Effector CD8-positive, alpha-beta T cell (primary cell): ENCODE data around the gene ALS2CL.

Experiments
- DNase-seq: peaks from one replicate; lab custom pipeline; 2025; lab: John Stamatoyannopoulos, UW

Gene ALS2CL

DNA sequence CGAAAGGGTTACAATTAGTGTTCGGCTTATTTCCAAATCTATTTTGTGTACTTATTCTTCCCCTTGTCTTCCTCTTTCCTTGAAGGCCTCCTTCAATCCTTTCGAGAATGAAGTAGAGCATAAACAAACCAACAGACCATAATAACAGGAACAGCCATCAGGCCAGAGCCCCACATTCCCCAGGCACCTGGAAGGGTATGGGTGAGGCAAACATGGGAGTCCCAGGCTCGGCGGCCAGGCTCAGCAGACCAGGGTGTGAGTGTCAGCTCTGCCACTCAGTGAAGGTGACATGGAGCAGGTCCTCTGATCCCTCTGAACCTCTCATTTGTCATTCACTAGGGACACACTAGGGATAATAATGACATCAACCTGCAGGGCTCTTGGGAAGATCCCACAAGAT lies 13.8 kb downstream of the ALS2CL start:
- DNase-seq, result no peak

DNA sequence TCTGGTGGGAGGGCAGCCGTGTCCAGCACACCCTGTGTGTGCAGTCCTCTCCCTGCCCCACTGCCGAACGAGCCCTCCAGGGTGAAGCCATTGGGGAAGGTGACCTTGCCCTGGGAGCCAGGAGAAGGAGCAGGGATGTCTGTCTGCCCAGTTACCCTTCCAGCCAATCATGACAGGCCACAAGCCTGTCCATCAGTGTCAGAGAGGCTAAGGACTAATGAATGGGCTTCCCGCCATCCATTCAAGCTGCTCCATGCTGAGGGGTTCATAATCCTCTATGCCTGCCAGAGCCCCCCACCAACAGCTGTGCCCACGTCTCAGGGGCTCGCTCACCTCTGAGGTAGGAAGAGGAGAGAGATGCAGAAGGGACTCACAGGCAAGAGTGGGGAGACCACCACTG lies 15.2 kb downstream of the ALS2CL start:
- DNase-seq, result no peak

DNA sequence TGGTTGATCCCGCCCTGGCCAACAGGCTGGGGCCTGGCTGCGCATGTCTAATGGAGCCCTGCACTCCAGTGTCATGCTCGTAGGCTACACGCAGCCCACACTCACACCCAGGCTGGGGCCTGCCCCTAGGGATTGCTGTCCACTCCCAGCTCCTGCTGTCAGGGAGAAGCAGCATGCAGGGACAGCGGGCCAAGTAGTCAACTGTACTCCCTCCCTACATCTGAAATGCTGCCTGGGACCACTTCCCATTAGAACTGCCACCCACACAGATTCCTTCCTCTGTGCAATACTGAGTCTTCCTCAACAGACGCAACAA lies 16.1 kb downstream of the ALS2CL start:
- DNase-seq, result no peak

DNA sequence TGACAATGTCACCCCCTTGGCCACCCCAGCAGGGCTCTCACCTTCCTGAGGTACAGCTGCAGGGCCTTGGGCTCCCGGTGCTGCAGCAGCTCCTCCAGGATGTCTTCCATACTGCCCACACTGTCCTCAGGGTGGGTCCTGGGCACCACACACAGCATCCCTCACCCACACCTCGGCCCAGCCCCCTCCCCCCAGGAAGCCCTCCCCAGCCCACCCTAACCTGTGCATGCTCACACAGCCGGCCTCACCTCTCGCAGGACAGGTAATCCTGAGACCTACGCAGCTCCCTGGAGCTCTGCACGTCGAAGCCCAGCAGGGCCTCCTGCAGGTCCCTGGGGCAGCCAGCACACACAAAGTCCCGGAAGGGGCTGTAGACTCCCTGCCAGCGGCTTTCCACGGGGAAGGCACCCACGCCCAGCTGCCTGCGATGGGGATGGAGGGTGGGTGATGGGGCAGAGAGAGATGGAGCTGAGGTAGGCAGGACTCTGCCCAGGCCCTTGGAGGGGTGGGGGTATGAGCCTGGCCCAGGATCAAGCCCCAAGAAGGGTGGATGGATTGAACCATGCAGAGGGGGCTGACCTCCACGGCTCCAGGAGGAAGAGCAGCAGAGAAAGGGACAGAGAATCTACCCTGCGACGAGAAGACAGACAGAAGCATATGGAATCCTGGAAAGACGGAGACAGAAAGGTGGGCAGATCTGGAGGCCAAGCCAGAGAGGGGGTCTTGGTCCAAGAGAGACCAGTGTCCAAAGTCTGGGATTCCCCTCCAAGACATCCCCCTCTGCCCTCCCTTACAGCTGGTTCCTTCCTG lies 16.7 kb downstream of the ALS2CL start:
- DNase-seq, result no peak

DNA sequence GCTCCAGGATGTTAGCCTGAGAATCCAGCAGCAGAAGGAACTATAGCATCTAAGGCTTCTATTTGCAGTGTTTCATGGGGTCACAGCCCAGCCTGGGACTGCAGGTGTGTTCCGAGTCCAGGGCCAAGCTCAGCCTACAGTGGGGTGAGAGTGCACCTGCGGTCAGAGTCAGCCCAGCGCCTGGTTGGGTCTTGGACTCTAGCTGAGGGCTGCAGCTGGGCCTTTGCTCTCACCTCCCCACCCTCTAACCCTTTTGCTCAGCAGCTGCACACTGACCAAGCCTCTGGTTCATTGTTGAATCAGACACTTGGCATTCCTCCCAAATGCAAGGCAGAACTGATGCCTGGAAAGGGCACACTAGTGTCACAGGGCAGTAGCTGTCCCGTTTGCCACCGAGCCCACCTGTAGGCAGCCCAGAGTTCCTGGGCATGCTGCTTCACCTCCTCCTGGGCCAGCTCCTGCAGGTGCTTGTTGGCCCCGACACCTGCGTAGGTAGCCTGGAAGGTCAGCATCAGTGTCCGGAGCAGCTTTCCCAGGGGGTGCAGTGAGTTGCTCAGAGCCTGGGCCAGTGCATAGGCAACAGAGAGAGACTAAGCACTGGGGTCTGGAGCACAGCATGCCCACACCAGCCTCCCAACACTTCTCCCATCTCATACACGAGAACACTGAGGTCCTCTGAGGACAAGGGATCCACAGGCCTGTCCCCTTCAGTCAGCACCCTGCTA lies 17.5 kb downstream of the ALS2CL start:
- no peak for DNase-seq

DNA sequence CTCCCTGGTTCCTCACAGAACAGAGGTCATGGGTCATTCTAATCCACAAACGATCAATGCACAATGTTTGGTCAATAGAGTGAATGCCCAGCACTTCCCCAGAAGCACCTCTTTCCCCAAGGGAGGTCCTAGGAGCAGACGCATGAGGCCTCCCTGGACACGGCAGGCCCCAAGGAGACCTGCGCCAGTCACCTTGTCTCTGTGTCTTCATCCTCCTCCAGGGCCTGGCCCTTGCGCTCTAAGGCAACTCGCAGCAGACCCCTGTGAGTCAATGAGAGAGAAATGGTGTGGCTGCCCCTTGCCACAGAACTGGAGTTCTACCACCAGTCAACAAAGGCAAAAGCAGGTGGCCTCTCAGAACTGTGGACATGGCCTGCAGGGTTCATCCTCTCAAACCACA lies 18.1 kb downstream of the ALS2CL start:
- no peak for DNase-seq

DNA sequence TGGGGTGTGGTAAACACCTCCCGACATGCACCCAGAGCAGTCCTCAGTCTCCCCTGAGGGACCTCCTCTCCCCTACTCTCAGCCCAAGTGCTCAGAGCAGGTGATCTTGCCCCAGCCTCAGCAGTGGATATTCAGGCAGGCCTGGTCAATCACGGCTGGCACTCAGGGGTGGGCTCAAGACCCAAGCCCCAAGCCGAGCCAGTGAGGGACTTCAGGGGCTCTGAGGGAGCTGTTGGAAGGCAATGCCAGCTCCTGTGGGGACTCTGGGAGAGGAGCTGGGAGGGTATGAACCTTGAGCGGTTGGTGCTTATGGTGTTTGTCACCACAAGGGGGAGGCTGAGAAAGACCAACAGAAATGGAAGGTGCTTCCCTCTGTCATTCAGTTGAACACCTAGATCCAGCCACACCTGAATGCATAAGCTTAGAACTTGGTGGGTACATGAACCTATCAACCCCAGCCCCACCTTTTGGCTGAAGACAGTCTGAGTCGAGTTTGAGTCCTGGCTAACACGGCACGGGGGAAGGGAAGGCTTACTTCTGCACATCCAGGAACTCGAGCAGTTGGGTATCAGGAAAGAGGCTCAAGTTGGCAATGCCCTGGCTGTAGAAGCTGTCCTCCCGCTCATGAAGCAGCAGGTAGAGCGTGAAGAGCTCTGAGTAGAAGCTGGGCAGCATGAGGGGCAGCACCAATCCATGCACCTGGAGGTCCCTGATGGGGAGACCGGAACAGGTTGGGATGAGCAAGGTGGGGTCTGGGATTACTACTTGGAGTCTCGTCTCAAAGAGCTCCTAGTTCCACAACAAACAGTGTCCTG lies 19.2 kb downstream of the ALS2CL start:
- DNase-seq, result no peak

DNA sequence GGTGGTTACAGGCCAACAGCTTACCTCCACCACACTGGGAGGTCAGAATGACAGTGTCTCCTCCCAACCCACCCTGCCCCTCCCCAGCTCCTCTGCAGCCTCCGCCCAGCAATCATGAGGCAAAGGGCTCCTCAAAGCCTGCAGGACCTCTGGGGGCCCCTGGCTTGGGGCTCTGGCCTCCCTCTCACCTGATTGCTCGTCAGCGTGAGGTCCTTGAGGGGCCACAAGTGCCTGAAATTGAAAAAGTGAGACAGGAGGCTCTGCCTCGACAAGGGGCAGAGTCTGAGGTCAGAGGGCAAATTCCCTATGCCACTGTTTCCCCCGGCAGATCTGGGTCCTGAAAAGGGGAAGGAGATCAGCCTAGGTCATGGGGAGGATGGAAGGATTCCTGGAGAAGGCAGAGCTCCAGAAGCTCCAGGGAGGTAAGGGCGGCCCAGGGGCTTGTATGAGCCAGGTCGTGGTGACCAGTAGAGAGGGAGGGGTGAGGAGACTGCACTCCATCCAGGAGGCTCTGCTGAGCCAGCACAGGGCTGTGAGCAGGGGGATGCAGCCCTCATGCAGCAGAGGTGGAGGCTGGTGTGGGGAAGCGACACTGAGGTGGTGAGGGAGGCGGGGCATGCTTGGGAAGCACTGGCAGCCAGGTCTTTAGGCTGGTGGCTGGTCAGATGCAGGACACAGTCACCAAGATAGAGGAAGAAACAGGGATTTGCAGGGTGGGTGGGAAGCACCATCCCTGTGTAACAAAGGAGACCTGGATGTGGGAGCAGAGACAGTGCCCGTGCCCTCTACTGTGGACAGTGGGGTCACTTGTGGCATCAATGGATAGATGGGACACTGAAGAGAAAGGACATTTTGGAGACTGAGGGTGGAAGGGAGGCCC lies 20.1 kb downstream of the ALS2CL start:
- DNase-seq, result no peak

DNA sequence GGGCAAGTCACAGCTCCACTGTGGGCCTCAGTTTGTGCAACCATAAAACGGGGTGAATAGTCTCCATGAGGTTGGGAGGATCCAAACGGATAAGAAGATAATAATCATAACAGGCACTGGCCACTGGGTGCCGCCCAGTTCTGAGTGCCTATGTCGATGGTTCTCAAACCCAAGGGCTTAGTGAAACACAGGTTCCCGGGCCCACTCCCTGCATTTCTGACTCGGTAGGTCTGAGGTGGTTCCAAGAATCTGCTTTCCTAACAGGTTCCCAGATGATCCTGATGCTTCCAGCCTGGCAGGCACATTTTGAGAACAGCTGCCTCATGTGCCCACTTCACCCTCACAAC lies 21.2 kb downstream of the ALS2CL start:
- no peak for DNase-seq

DNA sequence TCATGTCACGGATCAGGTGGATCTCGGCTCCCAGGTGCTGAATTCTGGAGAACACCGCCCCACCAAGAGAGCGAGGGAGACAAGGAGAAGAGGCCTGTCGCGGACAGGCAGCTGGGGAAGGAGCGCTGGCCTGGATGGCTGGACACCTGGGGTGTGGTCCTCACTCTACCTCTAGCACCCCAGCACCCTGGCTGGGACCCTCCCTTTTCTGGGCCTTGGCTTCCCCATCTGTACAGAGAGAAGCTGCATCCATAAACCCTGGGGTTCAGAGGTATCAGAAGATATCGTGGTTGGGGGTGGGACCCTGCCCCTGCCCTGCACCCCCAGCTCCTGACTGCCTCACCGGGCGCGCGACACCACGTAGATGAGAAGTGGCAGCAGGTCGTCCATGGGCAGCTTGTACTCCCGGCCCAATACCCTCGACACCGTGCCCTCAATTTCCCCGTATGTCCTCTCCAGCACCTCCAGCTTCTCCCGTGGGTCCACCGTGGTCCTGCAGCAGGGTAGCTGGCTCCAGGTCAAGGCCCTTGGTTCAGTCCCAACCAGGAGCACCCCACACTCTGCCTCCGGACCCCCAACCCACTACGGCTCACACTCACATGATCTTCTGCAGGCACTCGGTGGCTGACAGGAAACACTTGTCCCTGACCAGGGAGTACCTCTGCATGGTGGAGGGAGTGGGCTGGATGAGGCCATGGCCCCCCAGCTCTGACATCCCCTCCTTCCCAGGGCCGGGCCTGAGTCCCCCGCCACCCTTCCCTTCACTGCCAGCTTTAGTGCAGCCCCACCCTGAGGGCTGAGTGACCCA lies 21.7 kb downstream of the ALS2CL start:
- DNase-seq, result no peak

DNA sequence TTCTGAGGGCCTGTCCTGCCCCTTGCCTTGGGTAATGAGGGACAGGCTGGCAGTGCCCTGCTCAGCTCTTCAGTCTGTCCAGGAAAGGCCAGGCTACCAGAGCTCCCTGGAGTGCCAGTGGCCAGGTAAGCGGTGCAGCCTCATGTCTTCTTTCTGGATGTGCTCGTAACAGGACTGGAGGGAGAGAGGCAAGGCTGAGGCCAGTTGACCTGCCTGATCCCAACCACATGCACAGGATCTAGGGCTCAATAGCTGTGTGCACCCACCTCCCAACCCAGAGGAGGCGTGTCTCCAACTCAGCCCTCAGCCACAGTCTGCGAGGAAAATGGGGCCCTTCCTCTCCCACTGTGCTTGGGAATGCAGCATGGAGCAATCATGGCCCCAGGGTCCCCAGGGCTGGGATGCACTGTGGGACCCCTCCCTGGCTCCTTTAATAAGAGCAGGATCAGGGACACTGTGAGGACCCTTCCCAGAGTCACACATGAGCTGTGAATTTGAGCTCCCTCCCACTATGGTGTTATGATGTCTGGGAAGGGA lies 22.5 kb downstream of the ALS2CL start:
- no peak for DNase-seq

DNA sequence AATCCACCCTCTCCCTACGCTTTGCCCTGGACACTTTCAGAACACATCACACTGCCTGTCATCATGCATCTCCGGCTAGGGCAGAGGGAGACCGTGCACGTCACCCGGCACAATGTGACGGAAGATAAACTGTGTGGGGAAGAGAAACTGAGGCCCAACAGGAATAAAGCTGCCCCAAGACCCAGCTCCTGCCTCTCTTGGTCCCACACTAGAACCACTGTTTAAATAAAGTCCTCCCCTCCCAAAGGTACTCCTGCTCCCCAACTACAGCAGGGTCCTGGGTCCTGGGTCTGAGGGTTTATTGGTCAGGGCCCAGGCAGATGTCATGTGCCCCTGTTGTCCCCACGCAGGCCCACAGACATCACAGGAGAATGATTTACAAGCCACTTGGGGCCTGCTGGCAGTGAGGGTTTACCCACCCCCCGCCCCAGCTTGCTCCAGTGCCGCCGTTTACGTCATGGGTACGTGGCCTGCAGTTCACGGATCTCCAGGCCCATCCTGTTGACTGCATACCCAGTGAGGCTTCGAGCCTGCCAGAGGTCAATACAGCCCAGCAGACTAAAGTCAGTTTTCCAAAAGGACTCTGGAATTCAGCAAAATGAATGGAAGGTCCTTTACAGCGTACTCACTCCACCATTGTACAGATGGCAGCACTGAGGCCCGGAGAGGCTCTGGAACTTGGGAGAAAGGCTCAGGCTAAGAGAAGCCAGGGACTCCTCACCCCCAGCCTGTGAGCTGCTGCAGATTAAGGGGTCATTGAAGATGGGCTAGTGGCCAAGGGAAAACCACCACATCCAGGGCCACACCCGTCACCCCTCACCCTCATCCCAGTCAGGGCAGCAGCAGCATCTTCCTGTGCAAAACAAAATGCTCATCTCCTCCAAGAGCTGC lies 23.2 kb downstream of the ALS2CL start:
- DNase-seq, result no peak

DNA sequence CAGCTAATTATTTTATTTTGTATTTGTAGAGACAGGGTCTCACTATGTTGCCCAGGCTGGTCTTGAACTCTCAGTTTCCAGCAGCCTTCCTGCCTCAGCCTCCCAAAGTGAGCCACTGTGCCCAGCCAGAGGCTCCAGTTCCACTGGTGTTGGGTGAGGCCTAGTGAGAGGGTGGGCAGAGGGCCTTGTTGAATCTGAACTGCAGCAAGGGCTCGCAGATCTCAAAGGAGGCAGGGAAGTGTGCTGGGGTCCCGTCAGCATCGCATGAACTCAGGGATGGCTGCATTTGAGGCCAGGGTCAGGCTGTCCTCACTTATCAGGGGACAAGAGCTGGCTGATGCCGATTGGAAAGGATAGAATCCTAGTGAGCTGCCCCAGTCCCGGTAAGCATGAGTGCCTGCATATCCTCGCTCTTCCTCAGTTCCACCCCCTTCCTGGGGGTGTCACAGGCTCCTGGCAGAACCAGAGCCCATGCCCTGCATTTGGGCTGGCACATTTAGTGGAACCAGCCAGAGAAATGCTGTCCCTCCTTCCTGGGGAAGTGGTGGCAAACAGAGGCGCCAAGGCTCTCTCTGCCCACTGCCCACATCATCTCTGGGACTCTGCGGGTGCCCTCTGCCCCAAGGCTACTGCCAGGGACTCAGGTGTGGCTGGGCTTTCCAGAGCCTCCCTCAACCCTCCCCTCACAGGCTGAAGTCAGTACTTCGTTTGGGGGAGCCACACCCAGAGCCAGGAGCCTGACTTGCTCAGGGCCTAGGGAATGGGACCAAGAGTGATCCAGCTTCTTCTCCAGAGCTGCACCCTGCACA lies 24.1 kb downstream of the ALS2CL start:
- no peak for DNase-seq

DNA sequence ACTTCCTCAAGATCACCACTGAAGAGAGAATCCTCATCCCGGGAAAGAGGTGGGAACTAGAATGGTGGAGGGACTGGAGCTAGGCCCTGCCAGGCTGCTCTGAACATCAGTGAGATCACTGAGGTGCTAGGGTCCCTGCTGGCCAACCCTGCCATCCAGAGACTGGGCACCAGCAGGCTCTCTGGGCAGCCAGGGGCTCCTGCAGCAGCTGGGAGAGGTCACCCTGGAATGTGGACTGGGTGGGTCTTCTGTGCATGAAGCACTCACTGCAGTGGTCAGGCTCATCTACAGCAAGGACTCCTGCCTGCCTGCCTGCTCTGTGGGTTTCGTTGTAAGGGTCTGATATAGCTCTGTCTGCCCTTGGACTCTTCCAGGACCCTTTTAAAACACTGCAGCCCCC lies 24.9 kb downstream of the ALS2CL start:
- DNase-seq, result no peak

DNA sequence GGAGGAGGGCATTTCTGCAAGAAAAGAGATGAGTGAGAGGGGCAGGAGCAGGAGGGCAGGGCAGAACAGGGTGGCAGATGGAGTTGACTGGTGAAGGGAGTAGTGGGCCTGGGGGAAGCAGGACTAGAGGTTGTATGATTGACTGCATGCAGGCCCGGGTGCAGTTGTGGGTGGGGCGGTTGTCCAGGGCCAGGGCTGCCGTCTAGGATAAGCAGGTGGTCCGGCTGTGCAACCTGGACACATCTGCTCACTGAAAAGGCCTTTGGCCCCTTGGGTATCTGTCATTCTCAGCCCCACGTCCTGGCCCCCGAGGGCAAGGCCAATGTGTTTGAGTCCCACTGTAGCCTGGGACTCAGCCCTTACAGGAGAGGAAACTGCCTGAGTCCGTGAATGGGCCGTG lies 25.4 kb downstream of the ALS2CL start:
- DNase-seq, result no peak

DNA sequence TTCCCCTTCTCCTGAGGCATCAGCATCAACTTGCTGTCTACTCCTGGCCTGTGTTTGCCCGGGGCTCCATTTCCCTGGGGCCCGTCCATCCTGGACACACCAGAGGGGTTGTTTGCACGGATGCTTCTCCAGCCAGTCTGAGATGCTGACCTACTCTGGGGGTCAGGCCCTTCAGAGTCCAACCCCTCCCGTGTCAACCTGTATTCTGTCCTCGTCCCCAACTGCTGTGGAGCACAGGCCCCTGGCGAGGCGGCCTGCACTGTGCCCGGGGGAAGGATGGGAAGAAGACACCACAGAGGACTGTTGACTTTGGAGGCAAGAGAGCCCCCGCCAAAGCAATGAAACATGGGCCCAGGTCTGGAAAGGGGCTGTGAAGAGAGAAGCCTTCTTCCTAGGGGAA lies 25.8 kb downstream of the ALS2CL start:
- DNase-seq, result no peak

DNA sequence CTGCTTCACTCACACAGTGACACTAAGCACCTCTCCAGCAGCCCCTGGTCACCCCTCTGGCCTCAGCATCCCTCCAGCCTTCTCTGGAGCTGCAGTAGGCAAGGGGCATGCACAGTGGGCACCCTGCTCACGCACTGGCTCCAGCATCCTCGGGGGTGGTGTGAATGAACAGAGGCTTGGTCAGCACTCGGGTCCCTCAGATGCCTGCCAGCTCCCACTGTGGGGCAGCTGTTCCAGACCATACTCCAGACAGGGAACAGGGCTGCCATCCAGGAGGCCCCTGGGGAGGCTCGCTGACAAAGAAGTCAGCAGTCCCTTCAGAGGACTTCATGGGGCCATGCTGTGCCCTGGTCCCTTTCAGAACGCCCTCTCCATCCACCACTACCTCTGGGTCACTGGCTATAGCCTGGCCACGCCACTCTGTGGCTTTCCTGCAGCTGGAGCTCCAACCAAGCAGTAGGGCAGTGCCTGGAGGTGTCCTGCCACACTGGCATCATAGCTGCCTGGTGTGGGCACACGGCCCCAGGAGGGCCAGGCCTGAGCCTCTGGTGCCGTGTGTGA lies 26.3 kb downstream of the ALS2CL start:
- no peak for DNase-seq

DNA sequence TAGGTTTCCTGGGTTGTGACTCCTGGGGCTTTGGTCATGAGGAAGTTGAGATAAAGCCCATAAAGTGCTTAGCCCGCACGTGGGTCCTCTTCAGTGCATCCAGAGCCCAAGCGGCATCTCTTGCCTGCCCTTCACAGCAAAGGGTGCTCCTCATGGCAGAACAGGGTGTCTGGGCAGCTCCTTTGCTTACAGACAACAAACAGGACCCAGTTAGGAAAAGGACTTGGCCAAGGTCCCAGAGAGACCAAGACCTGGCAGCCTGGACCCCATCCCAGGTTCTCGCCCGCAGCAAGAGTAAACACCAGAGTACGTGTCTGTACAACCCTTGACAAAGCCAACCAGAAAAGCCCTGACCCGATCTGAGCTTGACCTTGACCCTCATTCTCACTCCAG lies 27.0 kb downstream of the ALS2CL start:
- DNase-seq, result no peak
